ENCODE data around the gene ANKRD31.
"Not testable (repeated sequence)": the region's sequence is repeated elsewhere in the genome, so short reads cannot be mapped to it uniquely, and the experiment has no call there.

Gene ANKRD31

DNA sequence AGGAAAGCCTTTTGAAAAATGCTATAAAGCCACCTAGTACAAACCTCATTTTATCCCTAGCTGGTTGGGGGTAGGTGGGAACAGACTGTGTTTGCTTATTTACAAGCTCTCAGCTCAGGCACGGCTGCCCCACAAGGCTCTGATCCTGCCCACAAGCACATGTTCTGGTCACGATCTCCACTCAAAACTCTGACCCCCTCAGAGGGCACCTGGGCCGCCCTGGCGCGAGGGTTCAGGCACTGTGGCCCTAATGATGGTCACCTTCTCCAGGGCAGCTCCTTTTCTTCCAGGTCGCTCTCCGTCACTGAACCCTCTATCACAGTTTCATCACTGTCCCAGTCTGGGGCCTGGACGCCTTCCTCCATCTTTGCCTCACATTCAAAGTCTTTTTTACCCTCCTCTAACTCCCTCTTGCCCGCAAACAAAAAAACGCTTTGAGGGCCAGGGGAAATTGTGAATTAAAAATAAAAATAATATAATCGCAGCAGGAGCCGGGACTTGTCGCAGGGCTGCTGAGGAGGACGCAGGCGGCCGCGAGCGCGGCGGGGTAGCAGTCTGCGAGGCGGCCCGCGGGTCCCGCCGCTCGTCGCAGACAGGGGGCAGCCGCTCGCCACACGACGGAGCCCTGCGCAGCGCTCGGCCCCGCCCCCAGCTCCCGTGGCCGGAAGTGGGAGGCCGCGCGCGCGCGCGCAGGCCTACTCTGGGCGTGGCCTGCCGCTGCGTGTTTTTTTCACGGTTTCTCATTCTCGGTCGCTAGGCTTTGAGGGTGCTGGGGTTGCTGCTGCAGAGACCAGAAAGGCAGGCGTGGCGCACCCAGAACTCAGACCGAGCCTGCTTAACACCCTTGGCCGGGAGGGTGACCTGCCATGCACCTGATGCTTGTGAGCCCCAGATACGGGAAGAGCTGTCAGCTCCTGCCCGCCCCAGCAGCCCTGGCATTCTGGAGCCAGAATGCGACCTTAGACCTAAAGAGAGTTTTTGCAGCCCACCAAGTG lies at the start of gene ANKRD31:
ANKRD31 (minus strand) TSS at position 557 of the 995 bp plus-strand sequence; CDS start at position 365, 192 bp downstream.
- peak; percentile 94 for DNase-seq

DNA sequence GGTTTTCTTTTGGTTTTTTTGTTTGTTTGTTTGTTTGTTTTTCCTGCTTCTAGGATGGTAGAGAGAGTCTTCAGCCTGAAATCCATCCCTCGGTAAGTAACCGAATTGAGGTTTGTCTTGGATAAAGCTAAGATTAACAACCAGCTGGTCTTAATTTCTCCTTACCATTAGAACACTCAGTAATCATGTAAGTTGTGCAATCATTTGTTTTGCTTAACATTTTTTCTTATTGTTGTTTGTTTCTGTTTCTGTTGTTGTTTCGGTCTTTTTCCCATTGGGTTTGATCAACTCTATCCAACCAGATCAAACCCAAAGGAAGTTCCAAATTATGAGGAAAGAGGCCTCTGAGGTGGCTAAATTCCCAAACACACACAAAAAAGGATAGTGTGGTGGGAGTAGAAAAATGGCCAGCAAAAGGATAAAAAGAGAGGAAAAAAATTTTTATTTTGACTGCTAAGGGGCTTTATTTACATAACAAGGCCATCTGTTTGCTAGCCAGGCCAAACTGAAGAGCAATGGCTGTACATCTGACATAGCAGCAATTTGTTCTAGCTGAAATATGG lies 49.6 kb upstream of the ANKRD31 start:
- peak; percentile 36 for DNase-seq

DNA sequence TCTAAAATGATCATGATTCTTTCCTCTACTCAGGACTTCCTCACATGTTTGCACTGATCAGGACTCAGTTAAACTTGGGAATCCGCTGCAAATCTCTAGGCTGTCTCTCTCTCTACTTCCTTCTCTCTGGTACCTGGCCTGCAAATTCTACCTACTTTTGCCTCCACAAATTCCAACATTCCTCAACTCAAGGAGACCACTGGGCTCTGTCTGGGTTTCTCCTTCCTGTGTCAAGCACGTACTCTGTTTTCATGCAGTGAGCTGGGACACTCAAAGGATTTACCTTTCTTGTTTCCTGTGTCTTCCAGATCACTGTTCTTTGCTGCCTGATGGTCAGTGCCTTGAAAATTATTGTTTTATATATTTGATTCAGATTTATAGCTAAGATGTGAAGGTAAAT lies 45.9 kb upstream of the ANKRD31 start:
- no peak for DNase-seq

GRCh38 chr5:75281716-75282465 lies 45.2 kb upstream of the ANKRD31 start:
- DNase-seq = no peak

- no peak for DNase-seq
Observed at GRCh38 chr5:75279321-75279720, 42.6 kb upstream of the ANKRD31 start.

GRCh38 chr5:75277463-75277862 lies 40.8 kb upstream of the ANKRD31 start:
- DNase-seq = no peak

DNA sequence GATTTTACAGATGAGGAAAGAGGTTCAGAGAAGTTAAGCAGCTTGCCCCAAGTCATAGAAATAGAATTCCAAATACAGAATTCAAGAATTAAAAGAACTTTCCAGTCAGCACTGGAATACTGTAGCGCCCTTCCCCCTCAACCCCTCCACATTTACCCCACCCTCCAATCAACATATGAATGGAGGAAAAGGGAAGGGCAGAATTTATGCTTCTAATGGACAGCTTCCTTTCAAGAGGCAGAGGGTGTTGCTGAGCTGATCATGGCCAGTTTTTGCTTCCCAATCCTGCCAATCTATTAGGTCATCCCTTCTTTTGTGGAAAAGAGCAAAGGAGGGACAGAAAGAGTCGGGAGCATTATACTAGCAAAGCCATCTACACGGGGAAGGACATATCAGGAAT lies 39.1 kb upstream of the ANKRD31 start:
- DNase-seq = no peak

DNA sequence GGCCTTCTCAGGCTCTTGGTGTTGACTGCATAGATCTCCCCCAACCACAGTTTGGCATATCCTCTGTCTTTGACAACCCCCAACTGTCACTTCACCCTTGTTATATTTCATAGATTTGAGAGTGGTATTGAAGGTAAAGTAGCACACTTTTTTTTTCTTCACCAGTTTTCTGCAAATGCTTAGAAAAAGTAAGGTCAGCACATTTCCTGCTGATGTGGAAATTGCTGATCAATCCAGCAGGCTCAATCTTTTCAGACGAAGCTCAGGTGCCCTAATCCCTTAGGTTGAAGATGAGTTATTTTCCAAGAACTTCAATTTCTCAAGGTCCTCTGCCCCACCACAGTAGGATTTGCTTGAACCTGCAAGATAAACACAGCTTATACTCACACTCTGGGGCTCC lies 38.5 kb upstream of the ANKRD31 start:
- no peak for DNase-seq

- no peak for DNase-seq
Observed at GRCh38 chr5:75274486-75274885, 37.8 kb upstream of the ANKRD31 start.

DNA sequence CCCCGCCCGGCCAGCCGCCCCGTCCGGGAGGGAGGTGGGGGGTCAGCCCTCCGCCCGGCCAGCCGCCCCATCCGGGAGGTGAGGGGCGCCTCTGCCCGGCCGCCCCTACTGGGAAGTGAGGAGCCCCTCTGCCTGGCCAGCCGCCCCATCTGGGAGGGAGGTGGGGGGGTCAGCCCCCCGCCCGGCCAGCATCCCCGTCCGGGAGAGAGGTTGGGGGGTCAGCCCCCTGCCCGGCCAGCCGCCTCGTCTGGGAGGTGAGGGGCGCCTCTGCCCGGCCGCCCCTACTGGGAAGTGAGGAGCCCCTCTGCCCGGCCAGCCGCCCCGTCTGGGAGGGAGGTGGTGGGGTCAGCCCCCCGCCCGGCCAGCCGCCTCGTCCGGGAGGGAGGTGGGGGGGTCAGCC lies 33.9 kb upstream of the ANKRD31 start:
- DNase-seq = not testable (repeated sequence)

- DNase-seq = peak; percentile 25
Observed at GRCh38 chr5:75265731-75266130, 29.1 kb upstream of the ANKRD31 start.

DNA sequence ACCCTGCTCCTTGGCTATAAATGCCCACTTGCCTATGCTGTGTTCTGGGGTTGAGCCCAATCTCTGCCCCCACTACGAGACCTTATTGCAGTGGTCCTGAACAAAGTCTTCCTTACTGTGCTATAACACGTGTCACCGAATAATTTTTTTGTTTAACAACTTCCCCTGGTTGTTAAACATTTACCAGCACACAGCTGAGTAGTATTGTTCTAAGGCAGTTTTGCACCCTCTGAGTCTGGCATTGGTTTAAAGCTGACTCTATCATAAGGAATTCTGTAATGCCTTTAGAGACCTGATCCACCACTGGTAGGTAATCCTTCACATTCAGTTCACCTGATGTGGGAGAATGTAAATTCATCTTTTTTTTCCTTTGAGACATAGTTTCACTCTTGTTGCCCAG lies 25.6 kb upstream of the ANKRD31 start:
- DNase-seq = no peak

- no peak for DNase-seq
Observed at GRCh38 chr5:75260708-75261107, 24.0 kb upstream of the ANKRD31 start.

DNA sequence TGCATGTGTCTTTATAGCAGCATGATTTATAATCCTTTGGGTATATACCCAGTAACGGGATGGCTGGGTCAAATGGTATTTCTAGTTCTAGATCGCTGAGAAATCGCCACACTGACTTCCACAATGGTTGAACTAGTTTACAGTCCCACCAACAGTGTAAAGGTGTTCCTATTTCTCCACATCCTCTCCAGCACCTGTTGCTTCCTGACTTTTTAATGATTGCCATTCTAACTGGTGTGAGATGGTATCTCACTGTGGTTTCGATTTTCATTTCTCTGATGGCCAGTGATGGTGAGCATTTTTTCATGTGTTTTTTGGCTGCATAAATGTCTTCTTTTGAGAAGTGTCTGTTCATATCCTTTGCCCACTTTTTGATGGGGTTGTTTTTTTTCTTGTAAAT lies 13.8 kb upstream of the ANKRD31 start:
- not testable (repeated sequence) for DNase-seq

DNA sequence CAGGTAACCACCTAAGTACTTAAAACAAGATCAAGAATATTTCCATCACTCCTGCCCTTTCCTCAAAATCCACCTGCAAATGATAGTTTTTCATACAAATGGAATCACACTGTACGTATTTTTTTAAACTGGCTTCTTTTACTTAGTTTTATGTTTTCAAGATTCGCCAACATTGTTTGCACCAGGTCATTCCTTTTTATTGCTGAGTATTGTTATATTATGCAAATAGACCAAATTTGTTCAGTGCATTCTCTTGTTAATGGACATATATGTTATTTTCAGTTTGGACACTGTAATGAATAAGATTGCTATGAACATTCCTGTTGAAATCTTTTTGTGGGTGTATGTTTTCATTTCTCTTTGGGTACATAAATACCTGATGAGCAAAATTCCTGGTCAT lies 8.3 kb upstream of the ANKRD31 start:
- DNase-seq = no peak

- DNase-seq = no peak
Observed at GRCh38 chr5:75243510-75243909, 6.8 kb upstream of the ANKRD31 start.

GRCh38 chr5:75243100-75243499 lies 6.4 kb upstream of the ANKRD31 start:
- peak; percentile 22 for DNase-seq

DNA sequence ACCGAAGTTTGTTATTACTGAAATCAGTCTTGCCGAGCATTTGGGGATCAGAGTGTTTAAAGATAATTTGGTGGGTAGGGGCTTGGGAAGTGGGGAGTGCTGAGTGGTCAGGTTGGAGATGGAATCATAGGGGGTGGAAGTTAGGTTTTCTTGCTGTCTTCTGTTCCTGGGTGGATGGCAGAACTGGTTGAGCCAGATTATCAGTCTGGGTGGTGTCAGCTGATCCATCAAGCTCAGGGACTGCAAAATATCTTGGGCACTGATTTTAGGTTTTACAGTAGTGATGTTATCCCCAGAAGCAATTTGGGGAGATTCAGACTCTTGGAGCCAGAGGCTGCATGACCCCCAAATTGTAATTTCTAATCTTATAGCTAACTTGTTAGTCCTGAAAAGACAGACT lies 5.4 kb upstream of the ANKRD31 start:
- DNase-seq = no peak

DNA sequence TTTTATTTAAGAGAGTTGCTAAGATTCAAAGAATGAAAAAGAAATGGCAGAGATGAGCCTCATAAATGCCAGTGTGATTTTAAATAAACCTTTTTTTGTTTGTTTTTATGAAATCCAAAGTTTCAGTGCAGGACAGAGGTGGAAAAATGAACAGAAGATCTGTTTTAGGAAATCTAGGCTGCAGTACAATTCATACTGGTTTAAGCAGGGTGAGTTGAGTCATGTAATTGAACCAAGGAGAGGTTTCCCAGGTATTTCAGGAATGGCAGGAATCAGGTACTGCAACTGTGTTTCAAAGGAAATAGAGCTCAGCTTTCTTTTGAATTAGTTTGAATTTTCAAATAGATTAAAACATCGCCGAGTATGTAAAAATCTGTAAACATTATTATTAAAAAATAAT lies 3.0 kb upstream of the ANKRD31 start:
- no peak for DNase-seq

- DNase-seq = no peak
Observed at GRCh38 chr5:75235711-75236110, 967 bp downstream of the ANKRD31 start.

DNA sequence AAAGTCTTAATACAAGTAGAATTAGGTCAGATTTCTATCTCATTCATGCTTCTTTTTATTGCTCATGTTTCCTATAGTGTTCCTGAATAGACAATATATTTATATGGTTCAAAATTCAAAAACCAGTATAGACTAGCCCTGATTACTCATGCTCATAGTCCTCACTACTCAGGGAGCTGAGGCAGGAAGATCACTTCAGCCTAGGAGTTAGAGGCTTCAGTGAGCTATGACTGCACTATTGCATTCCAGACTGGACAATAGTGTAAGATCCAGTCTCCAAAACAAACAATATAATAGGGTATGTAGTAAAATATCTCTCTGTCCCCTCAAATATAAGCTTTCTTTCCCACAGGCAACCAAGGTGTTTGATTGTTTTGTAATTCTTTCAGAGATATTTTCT lies 2.4 kb downstream of the ANKRD31 start:
- DNase-seq = no peak

DNA sequence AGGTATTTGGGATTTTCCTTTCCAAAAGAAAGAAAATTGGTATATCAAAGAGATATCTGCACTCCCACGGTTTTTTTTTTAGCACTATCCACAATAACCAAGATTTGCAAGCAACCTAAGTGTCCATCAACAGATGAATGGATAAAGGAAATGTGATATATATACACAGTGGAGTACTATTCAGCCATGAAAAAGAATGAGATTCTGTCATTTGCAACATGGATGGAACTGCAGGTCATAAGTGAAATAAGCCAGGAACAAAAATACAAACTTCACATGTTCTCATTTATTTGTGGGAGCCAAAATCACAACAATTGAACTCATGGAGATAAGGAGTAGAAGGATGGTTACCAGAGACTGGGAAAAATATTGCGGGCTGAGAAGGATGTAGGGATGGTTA lies 9.8 kb downstream of the ANKRD31 start:
- DNase-seq = no peak

DNA sequence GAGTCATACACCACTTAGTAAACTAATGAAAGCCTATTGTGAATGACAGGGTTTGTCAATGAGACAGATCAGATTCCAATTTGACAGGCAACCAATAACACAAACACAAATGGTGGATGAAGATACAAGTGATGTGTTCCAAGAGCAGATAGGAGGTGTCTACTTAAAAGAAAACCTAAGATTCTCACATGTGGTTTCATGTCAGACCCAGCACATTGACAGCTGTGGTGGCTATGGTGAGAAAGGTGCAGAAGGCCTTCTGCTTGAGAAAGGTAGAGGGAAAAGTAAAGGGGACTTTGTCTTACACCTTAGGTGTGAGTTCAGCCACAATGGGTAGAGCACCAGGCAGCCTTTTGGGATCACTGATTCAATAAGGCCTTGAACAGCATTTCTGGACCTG lies 11.2 kb downstream of the ANKRD31 start:
- no peak for DNase-seq

DNA sequence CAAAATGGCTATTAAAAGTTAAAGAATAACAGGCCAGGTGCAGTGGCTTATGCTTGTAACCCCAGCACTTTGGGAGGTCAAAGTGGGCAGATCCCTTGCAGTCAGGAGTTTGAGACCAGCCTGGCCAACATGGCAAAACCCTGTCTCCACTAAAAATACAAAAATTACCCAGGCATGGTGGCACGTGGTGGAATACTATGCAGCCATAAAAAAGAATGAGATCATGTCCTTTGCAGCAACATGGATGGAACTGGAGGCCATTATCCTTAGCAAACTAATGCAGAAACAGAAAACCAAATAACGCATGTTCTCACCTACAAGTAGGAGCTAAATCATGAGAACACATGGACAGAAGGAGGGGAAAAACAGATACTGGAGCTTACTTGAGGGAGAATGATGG lies 15.9 kb downstream of the ANKRD31 start:
- not testable (repeated sequence) for DNase-seq

Data from eye (tissue), 1 donor.